ENCODE data around the gene SLC52A3.

SLC52A3 gene

GRCh38 chr20:714453-714852 lies 53.8 kb downstream of the SLC52A3 start:
- H3K4me1 ChIP-seq (ENCODE audit: control insufficient read depth, insufficient read depth, low read length, poor library complexity, severe bottlenecking), result no peaks in the 10 kb centered on the region
- 93% methylated on average over 2 of the region's 2 CpGs; no CpG with 5 or more reads in 1 of the 2 experiments for WGBS, 2 experiments (ENCODE audit: insufficient coverage in 2 of 2)
- no peak overlapping the region for H3K4me3 ChIP-seq (ENCODE audit: extremely low read depth, insufficient read depth, low read length, poor library complexity, severe bottlenecking)
- no peaks in the 10 kb centered on the region for H3K36me3 ChIP-seq (ENCODE audit: control insufficient read depth, insufficient read depth, low read length)
- H3K9me3 ChIP-seq (ENCODE audit: control insufficient read depth, low read length), result peaks cover 4% of the 10 kb centered on the region
- no peak overlapping the region for H3K27ac ChIP-seq (ENCODE audit: low read depth, low read length, severe bottlenecking)

GRCh38 chr20:711576-711975 lies 56.7 kb downstream of the SLC52A3 start:
- 80% methylated on average over 1 of the region's 2 CpGs; no CpG with 5 or more reads in 1 of the 2 experiments for WGBS, 2 experiments (ENCODE audit: insufficient coverage in 2 of 2)
- Histone ChIP-seq H3K27ac (ENCODE audit: low read depth, low read length, severe bottlenecking) (no peak overlapping the region), H3K9me3 (ENCODE audit: control insufficient read depth, low read length) (peaks cover 12% of the 10 kb centered on the region), H3K36me3 (ENCODE audit: control insufficient read depth, insufficient read depth, low read length) (no peaks in the 10 kb centered on the region), H3K4me1 (ENCODE audit: control insufficient read depth, insufficient read depth, low read length, poor library complexity, severe bottlenecking) (no peaks in the 10 kb centered on the region), H3K4me3 (ENCODE audit: extremely low read depth, insufficient read depth, low read length, poor library complexity, severe bottlenecking) (no peak overlapping the region)

- Histone ChIP-seq H3K4me3 (ENCODE audit: extremely low read depth, insufficient read depth, low read length, poor library complexity, severe bottlenecking) (no peak overlapping the region), H3K9me3 (ENCODE audit: control insufficient read depth, low read length) (peaks cover 12% of the 10 kb centered on the region), H3K4me1 (ENCODE audit: control insufficient read depth, insufficient read depth, low read length, poor library complexity, severe bottlenecking) (no peaks in the 10 kb centered on the region), H3K36me3 (ENCODE audit: control insufficient read depth, insufficient read depth, low read length) (no peaks in the 10 kb centered on the region), H3K27ac (ENCODE audit: low read depth, low read length, severe bottlenecking) (no peak overlapping the region)
- 92 to 94% methylated on average over 18 to 19 of the region's 19 CpGs for WGBS, 2 experiments (ENCODE audit: insufficient coverage in 2 of 2)
These were observed 57.4 kb downstream of the SLC52A3 start for GRCh38 chr20:710780-711450.

Measured in mesodermal cell (in vitro differentiated cells).